Astrocyte (in vitro differentiated cells and primary cell): ENCODE results near the gene ASB4. TPM values are rescaled to one million over a fixed set of nuclear protein-coding genes. Genes with fewer than 3 reads are reported as not detected.
A peak's percentile ranks its signal among the peaks of the same experiment; 100 is the strongest.
"Not testable (repeated sequence)": the region's sequence is repeated elsewhere in the genome, so short reads cannot be mapped to it uniquely, and the experiment has no call there.

Experiments used
- DNase-seq: peaks from one replicate; pipeline ENCODE4 v3.0.0-alpha.2; 2010; ENCODE audit warnings: low read depth
- FAIRE-seq: peaks from 2 replicates; lab custom pipeline; 2011; peaks lifted over from hg19 to GRCh38; lab: Jason Lieb, UNC
- H2AFZ ChIP-seq: 2 replicates; pipeline ENCODE4 v1.6.0; 2012; ENCODE audit warnings: low read depth, low read length, inconsistent platforms
- H3K27ac ChIP-seq: 2 replicates; pipeline ENCODE4 v1.5.1; 2011; ENCODE audit warnings: low read depth, low read length, inconsistent platforms
- H3K27me3 ChIP-seq: 2 replicates; pipeline ENCODE4 v1.6.0; 2011; ENCODE audit warnings: low read length, inconsistent platforms; ENCODE audit not compliant: insufficient read depth
- H3K36me3 ChIP-seq: 2 replicates; pipeline ENCODE4 v1.5.1; 2011; ENCODE audit warnings: low read length, inconsistent platforms; ENCODE audit not compliant: insufficient read depth
- H3K4me1 ChIP-seq: 2 replicates; pipeline ENCODE4 v1.5.1; 2011; ENCODE audit warnings: low read length, inconsistent platforms; ENCODE audit not compliant: insufficient read depth
- H3K4me2 ChIP-seq: 2 replicates; pipeline ENCODE4 v1.6.0; 2012; ENCODE audit warnings: low read length, inconsistent platforms
- H3K4me3 ChIP-seq: 2 replicates; pipeline ENCODE4 v1.5.1; 2011; ENCODE audit warnings: low read depth, mild to moderate bottlenecking, low read length, inconsistent platforms; ENCODE audit not compliant: insufficient read depth
- H3K79me2 ChIP-seq: 2 replicates; pipeline ENCODE4 v1.6.0; 2012; ENCODE audit warnings: mild to moderate bottlenecking, low read length, inconsistent platforms; ENCODE audit not compliant: insufficient read depth
- H3K9ac ChIP-seq: 2 replicates; pipeline ENCODE4 v1.6.0; 2012; ENCODE audit warnings: mild to moderate bottlenecking, low read length, inconsistent platforms
- H3K9me3 ChIP-seq: 2 replicates; pipeline ENCODE4 v1.5.1; 2012; ENCODE audit warnings: low read depth, mild to moderate bottlenecking, low read length, inconsistent platforms; ENCODE audit not compliant: insufficient read depth
- H4K20me1 ChIP-seq: 2 replicates; pipeline ENCODE4 v1.6.0; 2012; ENCODE audit warnings: low read length, inconsistent platforms; ENCODE audit not compliant: insufficient read depth
- H3K27ac Mint-ChIP-seq: one replicate; pipeline ENCODE4 v1.8.0; 2021; ENCODE audit warnings: mild to moderate bottlenecking, mixed read lengths; ENCODE audit not compliant: unreplicated experiment
- H3K27me3 Mint-ChIP-seq: one replicate; pipeline ENCODE4 v1.8.0; 2021; ENCODE audit warnings: low read depth, mixed read lengths; ENCODE audit not compliant: unreplicated experiment
- H3K36me3 Mint-ChIP-seq: one replicate; pipeline ENCODE4 v1.8.0; 2021; ENCODE audit warnings: low read depth, mixed read lengths; ENCODE audit not compliant: unreplicated experiment
- H3K4me1 Mint-ChIP-seq: one replicate; pipeline ENCODE4 v1.8.0; 2021; ENCODE audit warnings: low read depth, mixed read lengths; ENCODE audit not compliant: unreplicated experiment
- H3K4me3 Mint-ChIP-seq: one replicate; pipeline ENCODE4 v1.8.0; 2021; ENCODE audit warnings: mild to moderate bottlenecking, moderate library complexity, mixed read lengths; ENCODE audit not compliant: unreplicated experiment
- H3K9me3 Mint-ChIP-seq: one replicate; pipeline ENCODE4 v1.8.0; 2021; ENCODE audit warnings: mild to moderate bottlenecking, mixed read lengths; ENCODE audit not compliant: unreplicated experiment
- CTCF ChIP-seq: IDR thresholded peaks from 2 replicates; pipeline ENCODE4 v1.5.1; 2011; ENCODE audit warnings: low read depth, mild to moderate bottlenecking, inconsistent platforms, low read length, moderate library complexity; ENCODE audit not compliant: insufficient read depth
- EZH2 ChIP-seq: IDR thresholded peaks from 2 replicates; pipeline ENCODE4 v1.6.1; 2012; ENCODE audit warnings: mild to moderate bottlenecking, low read length, inconsistent platforms; ENCODE audit not compliant: insufficient read depth
- total RNA-seq: library from RNA; stranded (reverse); gene quantifications from 2 replicates; pipeline ENCODE4 v1.2.1, GENCODE V29; 2021

Gene ASB4
- total RNA-seq, 1 donor from 2014 or later: not detected

GRCh38 chr7:95501261-95501832 lies 15.6 kb downstream of the ASB4 start:
- no peak overlapping the region for H2AFZ ChIP-seq
- DNase-seq (peak; percentile 4), FAIRE-seq (no peak)
- Mint-ChIP-seq H3K27ac (peak overlapping the region; percentile 60), H3K36me3 (peaks cover 1% of the 10 kb centered on the region), H3K9me3 (no peaks in the 10 kb centered on the region), H3K4me3 (no peak overlapping the region), H3K4me1 (peaks cover 24% of the 10 kb centered on the region), H3K27me3 (no peaks in the 10 kb centered on the region)
- H3K4me1 ChIP-seq: peaks cover 11% of the 10 kb centered on the region
- no peaks in the 10 kb centered on the region for H3K36me3 ChIP-seq
- peak overlapping the region; percentile 66 for H3K4me2 ChIP-seq
- H3K27ac ChIP-seq: no peak overlapping the region
- H3K79me2 ChIP-seq: no peaks in the 10 kb centered on the region
- no peaks in the 10 kb centered on the region for H3K27me3 ChIP-seq
- H3K4me3 ChIP-seq: no peak overlapping the region
- H3K9me3 ChIP-seq: no peaks in the 10 kb centered on the region
- TF ChIP-seq EZH2 (no peak), CTCF (no peak)
- no peak overlapping the region for H3K9ac ChIP-seq
- no peaks in the 10 kb centered on the region for H4K20me1 ChIP-seq

GRCh38 chr7:95502403-95502802 lies 16.7 kb downstream of the ASB4 start:
- Histone ChIP-seq H3K4me1 (peaks cover 11% of the 10 kb centered on the region), H4K20me1 (no peaks in the 10 kb centered on the region), H2AFZ (no peak overlapping the region), H3K4me2 (no peak overlapping the region), H3K9me3 (no peaks in the 10 kb centered on the region), H3K36me3 (no peaks in the 10 kb centered on the region), H3K9ac (no peak overlapping the region), H3K4me3 (no peak overlapping the region), H3K79me2 (no peaks in the 10 kb centered on the region), H3K27me3 (no peaks in the 10 kb centered on the region), H3K27ac (no peak overlapping the region)
- Mint-ChIP-seq H3K9me3 (no peaks in the 10 kb centered on the region), H3K27me3 (no peaks in the 10 kb centered on the region), H3K27ac (no peak overlapping the region), H3K4me1 (peaks cover 24% of the 10 kb centered on the region), H3K36me3 (no peaks in the 10 kb centered on the region), H3K4me3 (no peak overlapping the region)
- TF ChIP-seq CTCF: no peak
- no peak for TF ChIP-seq EZH2
- DNase-seq (no peak), FAIRE-seq (no peak)

GRCh38 chr7:95503271-95504131 lies 17.8 kb downstream of the ASB4 start:
- Mint-ChIP-seq H3K36me3 (no peaks in the 10 kb centered on the region), H3K9me3 (no peaks in the 10 kb centered on the region), H3K4me1 (peaks cover 24% of the 10 kb centered on the region), H3K27ac (no peak overlapping the region), H3K27me3 (no peaks in the 10 kb centered on the region), H3K4me3 (no peak overlapping the region)
- no peaks in the 10 kb centered on the region for H3K36me3 ChIP-seq
- H3K9me3 ChIP-seq: no peaks in the 10 kb centered on the region
- no peak overlapping the region for H3K27ac ChIP-seq
- no peak overlapping the region for H3K9ac ChIP-seq
- H2AFZ ChIP-seq: no peak overlapping the region
- no peaks in the 10 kb centered on the region for H3K79me2 ChIP-seq
- no peak overlapping the region for H3K4me2 ChIP-seq
- FAIRE-seq (no peak), DNase-seq (no peak)
- H3K4me1 ChIP-seq: peaks cover 11% of the 10 kb centered on the region
- TF ChIP-seq CTCF: no peak
- TF ChIP-seq EZH2: no peak
- no peaks in the 10 kb centered on the region for H4K20me1 ChIP-seq
- H3K4me3 ChIP-seq: no peak overlapping the region
- H3K27me3 ChIP-seq: no peaks in the 10 kb centered on the region

GRCh38 chr7:95504132-95504588 lies 18.4 kb downstream of the ASB4 start:
- not testable (repeated sequence) for H3K4me2 ChIP-seq, H3K36me3 ChIP-seq, H2AFZ ChIP-seq, H3K27me3 Mint-ChIP-seq, H3K9ac ChIP-seq, H3K27ac Mint-ChIP-seq, H3K36me3 Mint-ChIP-seq, H3K4me3 ChIP-seq, H3K9me3 Mint-ChIP-seq, H3K9me3 ChIP-seq, DNase-seq, H4K20me1 ChIP-seq, H3K27ac ChIP-seq, H3K4me3 Mint-ChIP-seq, H3K79me2 ChIP-seq, H3K27me3 ChIP-seq
- peaks cover 23% of the 10 kb centered on the region for H3K4me1 Mint-ChIP-seq
- H3K4me1 ChIP-seq: peaks cover 11% of the 10 kb centered on the region
- peak; percentile 34 for FAIRE-seq
